Spinal cord (tissue), 10 donors: ENCODE results near the gene ALKBH1. TPM values are rescaled to one million over a fixed set of nuclear protein-coding genes. Genes with fewer than 3 reads are reported as not detected.
"Not testable (repeated sequence)": the region's sequence is repeated elsewhere in the genome, so short reads cannot be mapped to it uniquely, and the experiment has no call there.

Source experiments
- DNase-seq, 6 donors: peaks; one replicate each; pipeline versions ENCODE4 v3.0.0 to v3.0.0-alpha.2; 2013 to 2015; ENCODE audit warnings: low spot score in 6 of 6, low read depth in 4 of 6
- H3K27ac ChIP-seq: one replicate; pipeline ENCODE4 v1.5.1; 2013; ENCODE audit warnings: low read depth, low read length, control low read depth
- H3K27me3 ChIP-seq: one replicate; pipeline ENCODE4 v1.6.1; 2013; ENCODE audit warnings: low read length; ENCODE audit not compliant: control insufficient read depth, insufficient read depth
- H3K36me3 ChIP-seq: one replicate; pipeline ENCODE4 v1.6.1; 2013; ENCODE audit warnings: low read length; ENCODE audit not compliant: control insufficient read depth, insufficient read depth
- H3K4me1 ChIP-seq: one replicate; pipeline ENCODE4 v1.6.1; 2013; ENCODE audit warnings: low read length; ENCODE audit not compliant: control insufficient read depth, insufficient read depth
- H3K4me3 ChIP-seq: one replicate; pipeline ENCODE4 v1.5.1; 2013; ENCODE audit warnings: low read depth, low read length, control low read depth
- H3K9me3 ChIP-seq: one replicate; pipeline ENCODE4 v1.6.1; 2013; ENCODE audit warnings: low read length; ENCODE audit not compliant: control insufficient read depth, insufficient read depth
- WGBS: methylation state at CpG from one replicate; pipeline ENCODE4 v1.1.5; 2013; ENCODE audit warnings: missing lambda C conversion rate; ENCODE audit not compliant: insufficient coverage; 5-methylcytosine and 5-hydroxymethylcytosine counted together
- long read RNA-seq, 4 donors: transcript quantifications; one replicate each; lab custom pipeline, GENCODE V29; 2026
- polyA plus RNA-seq, 2 donors: library from polyadenylated mRNA; unstranded; fragments of 120-200 nt; gene quantifications; one replicate each; pipeline ENCODE4 v1.2.1, GENCODE V29; 2013; ENCODE audit not compliant: insufficient read length in 2 of 2
- total RNA-seq, 2 donors: library from RNA; depleted of rRNA in 1 of 2; stranded (reverse); fragments of 120-200 nt in 1 of 2; fragments of >200 nt in 1 of 2; gene quantifications; one replicate each; pipeline versions ENCODE4 v1.2.3 to v1.2.4, GENCODE V29; 2013 to 2014
- donor health status: healthy.

The ALKBH1 gene
- total RNA-seq (10 to 100 TPM; 10.7 to 13.1 TPM), polyA plus RNA-seq (10 to 100 TPM; 12.8 to 13.4 TPM)
- long read RNA-seq, donor 1, partial matches to known transcripts = 0 of 2 reads
- long read RNA-seq, donor 1, other reads (novel, unspliced or antisense) = 0 of 2 reads
- long read RNA-seq, donor 2, partial matches to known transcripts = 0 of 1 reads
- long read RNA-seq, donor 2, other reads (novel, unspliced or antisense) = 0 of 1 reads
- long read RNA-seq, donor 3, partial matches to known transcripts = 0 of 2 reads
- long read RNA-seq, donor 3, other reads (novel, unspliced or antisense) = 0 of 2 reads
- long read RNA-seq, donor 4, partial matches to known transcripts = 0 of 3 reads
- long read RNA-seq, donor 4, other reads (novel, unspliced or antisense) = 0 of 3 reads

GRCh38 chr14:77707724-77708408 lies at the start of gene ALKBH1, which contains the start of gene SLIRP:
TSS of gene ALKBH1 (minus strand) at chr14:77708023. CDS start at chr14:77708004, 19 bp downstream.
TSS of gene SLIRP (plus strand) at chr14:77708103. CDS start at chr14:77708112, 9 bp downstream.
- Histone ChIP-seq H3K27ac (peak within 1 kb of the TSS; percentile 47), H3K9me3 (no peaks in the 10 kb centered on the region), H3K4me3 (peak within 1 kb of the TSS; percentile 100), H3K27me3 (no peaks in the 10 kb centered on the region), H3K36me3 (peaks cover 34% of the 10 kb centered on the region), H3K4me1 (peaks cover 5% of the 10 kb centered on the region)
- WGBS = 0% methylated on average over 49 of the region's 49 CpGs
- DNase-seq = peak; percentile 87 to 98 (median 94)

GRCh38 chr14:77752799-77753516 lies 45.1 kb upstream of the ALKBH1 start:
- WGBS = no CpG with 5 or more reads among the region's 3 CpGs
- H3K9me3 ChIP-seq = no peaks in the 10 kb centered on the region
- no peak overlapping the region for H3K27ac ChIP-seq
- no peak overlapping the region for H3K4me3 ChIP-seq
- no peak for DNase-seq
- H3K36me3 ChIP-seq = peaks cover 34% of the 10 kb centered on the region
- H3K4me1 ChIP-seq = no peaks in the 10 kb centered on the region
- no peaks in the 10 kb centered on the region for H3K27me3 ChIP-seq

GRCh38 chr14:77752266-77752665 lies 44.4 kb upstream of the ALKBH1 start:
- Histone ChIP-seq H3K27ac (no peak overlapping the region), H3K9me3 (no peaks in the 10 kb centered on the region), H3K36me3 (peaks cover 37% of the 10 kb centered on the region), H3K4me1 (no peaks in the 10 kb centered on the region), H3K4me3 (no peak overlapping the region), H3K27me3 (no peaks in the 10 kb centered on the region)
- no CpG with 5 or more reads among the region's 2 CpGs for WGBS
- DNase-seq = no peak

- H3K4me1 ChIP-seq, H3K27me3 ChIP-seq, H3K4me3 ChIP-seq, H3K27ac ChIP-seq, H3K9me3 ChIP-seq, DNase-seq: not testable (repeated sequence)
- WGBS = 95% methylated on average over 22 of the region's 33 CpGs
- peaks cover 36% of the 10 kb centered on the region for H3K36me3 ChIP-seq
Observed at GRCh38 chr14:77747425-77747824, 39.6 kb upstream of the ALKBH1 start.

- Histone ChIP-seq H3K27ac (no peak overlapping the region), H3K4me1 (no peaks in the 10 kb centered on the region), H3K4me3 (no peak overlapping the region), H3K27me3 (no peaks in the 10 kb centered on the region), H3K9me3 (no peaks in the 10 kb centered on the region), H3K36me3 (peaks cover 34% of the 10 kb centered on the region)
- 100% methylated on average over 1 of the region's 4 CpGs for WGBS
- no peak for DNase-seq
Observed at GRCh38 chr14:77746064-77746702, 38.4 kb upstream of the ALKBH1 start.

GRCh38 chr14:77741438-77741837 lies 33.6 kb upstream of the ALKBH1 start:
- H3K4me1 ChIP-seq = no peaks in the 10 kb centered on the region
- H3K9me3 ChIP-seq = no peaks in the 10 kb centered on the region
- no peak overlapping the region for H3K4me3 ChIP-seq
- no peaks in the 10 kb centered on the region for H3K27me3 ChIP-seq
- no CpG with 5 or more reads among the region's 2 CpGs for WGBS
- peaks cover 35% of the 10 kb centered on the region for H3K36me3 ChIP-seq
- no peak for DNase-seq
- H3K27ac ChIP-seq = no peak overlapping the region

- no peak overlapping the region for H3K4me3 ChIP-seq
- no peaks in the 10 kb centered on the region for H3K4me1 ChIP-seq
- no peak for DNase-seq
- WGBS = no CpG with 5 or more reads among the region's 7 CpGs
- H3K27me3 ChIP-seq = no peaks in the 10 kb centered on the region
- H3K36me3 ChIP-seq = peaks cover 43% of the 10 kb centered on the region
- no peaks in the 10 kb centered on the region for H3K9me3 ChIP-seq
- no peak overlapping the region for H3K27ac ChIP-seq
Observed at GRCh38 chr14:77738559-77739250, 30.9 kb upstream of the ALKBH1 start.

- no peak overlapping the region for H3K27ac ChIP-seq
- no peaks in the 10 kb centered on the region for H3K4me1 ChIP-seq
- H3K9me3 ChIP-seq = no peaks in the 10 kb centered on the region
- peaks cover 54% of the 10 kb centered on the region for H3K36me3 ChIP-seq
- no peak overlapping the region for H3K4me3 ChIP-seq
- no peaks in the 10 kb centered on the region for H3K27me3 ChIP-seq
- no CpG with 5 or more reads among the region's 3 CpGs for WGBS
- DNase-seq = no peak
Observed at GRCh38 chr14:77730976-77731497, 23.2 kb upstream of the ALKBH1 start.
